Myocyte (in vitro differentiated cells): ENCODE data around the gene PIWIL4. TPM values are rescaled to one million over a fixed set of nuclear protein-coding genes. Genes with fewer than 3 reads are reported as not detected.
"Not testable (repeated sequence)": the region's sequence is repeated elsewhere in the genome, so short reads cannot be mapped to it uniquely, and the experiment has no call there.

Experiments
- DNase-seq: peaks from one replicate; pipeline ENCODE4 v3.0.0-alpha.2; 2012; ENCODE audit warnings: low read depth
- total RNA-seq: library from RNA; depleted of rRNA; stranded (reverse); fragments of >200 nt; gene quantifications from 2 replicates; pipeline ENCODE4 v1.2.3, GENCODE V29; 2014

PIWIL4 gene
- total RNA-seq, 1 donor from 2014 or later, result 0.72 TPM

- DNase-seq, result no peak
These were observed 20.3 kb upstream of the PIWIL4 start for GRCh38 chr11:94546886-94547285.

- no peak for DNase-seq
These were observed 18.0 kb upstream of the PIWIL4 start for GRCh38 chr11:94549146-94549545.

- no peak for DNase-seq
These were observed 16.7 kb upstream of the PIWIL4 start for GRCh38 chr11:94550513-94550912.

GRCh38 chr11:94553938-94554337, 13.2 kb upstream of the PIWIL4 start:
- DNase-seq, result no peak

- DNase-seq, result not testable (repeated sequence)
These were observed 11.3 kb upstream of the PIWIL4 start for GRCh38 chr11:94555752-94556329.

- DNase-seq, result no peak
These were observed 9.7 kb upstream of the PIWIL4 start for GRCh38 chr11:94557421-94557820.

GRCh38 chr11:94557992-94558391, 9.2 kb upstream of the PIWIL4 start:
- no peak for DNase-seq

- no peak for DNase-seq
These were observed 8.7 kb upstream of the PIWIL4 start for GRCh38 chr11:94558468-94558867.

- no peak for DNase-seq
These were observed 8.2 kb upstream of the PIWIL4 start for GRCh38 chr11:94558932-94559331.

- no peak for DNase-seq
These were observed 7.8 kb upstream of the PIWIL4 start for GRCh38 chr11:94559361-94559760.

- no peak for DNase-seq
These were observed 6.3 kb upstream of the PIWIL4 start for GRCh38 chr11:94560834-94561233.

- peak; percentile 70 for DNase-seq
These were observed 3.9 kb upstream of the PIWIL4 start for GRCh38 chr11:94563176-94563847.

- no peak for DNase-seq
These were observed 3.2 kb upstream of the PIWIL4 start for GRCh38 chr11:94563848-94564467.

GRCh38 chr11:94568200-94568599, 1.0 kb downstream of the PIWIL4 start:
- DNase-seq, result no peak

- DNase-seq, result no peak
These were observed 1.5 kb downstream of the PIWIL4 start for GRCh38 chr11:94568717-94569116.

GRCh38 chr11:94572975-94573374, 5.8 kb downstream of the PIWIL4 start:
- DNase-seq, result not testable (repeated sequence)

- DNase-seq, result peak; percentile 28
These were observed 7.2 kb downstream of the PIWIL4 start for GRCh38 chr11:94574193-94574961.

- no peak for DNase-seq
These were observed 9.1 kb downstream of the PIWIL4 start for GRCh38 chr11:94576306-94576705.

GRCh38 chr11:94577841-94578240, 10.7 kb downstream of the PIWIL4 start:
- no peak for DNase-seq

- no peak for DNase-seq
These were observed 14.8 kb downstream of the PIWIL4 start for GRCh38 chr11:94581926-94582325.

- DNase-seq, result no peak
These were observed 16.2 kb downstream of the PIWIL4 start for GRCh38 chr11:94583213-94583865.
